Astrocyte (in vitro differentiated cells and primary cell): Measurements from ENCODE around the gene RTKN.

Source experiments
- EZH2 ChIP-seq: IDR thresholded peaks from 2 replicates; pipeline ENCODE4 v1.6.1; 2012; ENCODE audit warnings: mild to moderate bottlenecking, low read length, inconsistent platforms; ENCODE audit not compliant: insufficient read depth
- TF ChIP-seq, protein P1 (sequence below): IDR thresholded peaks from 2 replicates; pipeline ENCODE4 v1.5.1; 2011; ENCODE audit warnings: low read depth, mild to moderate bottlenecking, inconsistent platforms, low read length, moderate library complexity; ENCODE audit not compliant: insufficient read depth

GRCh38 chr2:74393525-74393924 is 48.2 kb downstream of the RTKN start:
- TF ChIP-seq, protein P1, sequence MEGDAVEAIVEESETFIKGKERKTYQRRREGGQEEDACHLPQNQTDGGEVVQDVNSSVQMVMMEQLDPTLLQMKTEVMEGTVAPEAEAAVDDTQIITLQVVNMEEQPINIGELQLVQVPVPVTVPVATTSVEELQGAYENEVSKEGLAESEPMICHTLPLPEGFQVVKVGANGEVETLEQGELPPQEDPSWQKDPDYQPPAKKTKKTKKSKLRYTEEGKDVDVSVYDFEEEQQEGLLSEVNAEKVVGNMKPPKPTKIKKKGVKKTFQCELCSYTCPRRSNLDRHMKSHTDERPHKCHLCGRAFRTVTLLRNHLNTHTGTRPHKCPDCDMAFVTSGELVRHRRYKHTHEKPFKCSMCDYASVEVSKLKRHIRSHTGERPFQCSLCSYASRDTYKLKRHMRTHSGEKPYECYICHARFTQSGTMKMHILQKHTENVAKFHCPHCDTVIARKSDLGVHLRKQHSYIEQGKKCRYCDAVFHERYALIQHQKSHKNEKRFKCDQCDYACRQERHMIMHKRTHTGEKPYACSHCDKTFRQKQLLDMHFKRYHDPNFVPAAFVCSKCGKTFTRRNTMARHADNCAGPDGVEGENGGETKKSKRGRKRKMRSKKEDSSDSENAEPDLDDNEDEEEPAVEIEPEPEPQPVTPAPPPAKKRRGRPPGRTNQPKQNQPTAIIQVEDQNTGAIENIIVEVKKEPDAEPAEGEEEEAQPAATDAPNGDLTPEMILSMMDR: no peak
- TF ChIP-seq EZH2: no peak
